Activated effector memory CD4-positive, alpha-beta T cell treated with anti-CD3 and anti-CD28 coated beads, Interleukin-2, amount 50 U/mL, for 16 hours (primary cell): Measurements from ENCODE around the gene ZNF142.

Source experiments
- DNase-seq: peaks from one replicate; pipeline ENCODE4 v3.0.0-alpha.2; 2020

Gene ZNF142

GRCh38 chr2:218648787-218649100 is 10.7 kb downstream of the ZNF142 start:
- DNase-seq = no peak

- peak; percentile 80 for DNase-seq
Measured at GRCh38 chr2:218648088-218648786, 11.2 kb downstream of the ZNF142 start.

GRCh38 chr2:218645126-218645525 is 14.3 kb downstream of the ZNF142 start:
- no peak for DNase-seq

GRCh38 chr2:218644721-218645120 is 14.7 kb downstream of the ZNF142 start:
- no peak for DNase-seq

GRCh38 chr2:218643751-218644310 is 15.6 kb downstream of the ZNF142 start:
- DNase-seq = no peak

- DNase-seq = no peak
Measured at GRCh38 chr2:218642786-218643185, 16.6 kb downstream of the ZNF142 start.

- no peak for DNase-seq
Measured at GRCh38 chr2:218642121-218642656, 17.2 kb downstream of the ZNF142 start.

- DNase-seq = no peak
Measured at GRCh38 chr2:218638372-218638771, 21.1 kb downstream of the ZNF142 start.

- DNase-seq = no peak
Measured at GRCh38 chr2:218635719-218636118, 23.7 kb downstream of the ZNF142 start.

- no peak for DNase-seq
Measured at GRCh38 chr2:218631837-218632236, 27.6 kb downstream of the ZNF142 start.

GRCh38 chr2:218627939-218628338 is 31.5 kb downstream of the ZNF142 start:
- DNase-seq = no peak

- no peak for DNase-seq
Measured at GRCh38 chr2:218626369-218626768, 33.1 kb downstream of the ZNF142 start.

- no peak for DNase-seq
Measured at GRCh38 chr2:218623366-218623705, 36.1 kb downstream of the ZNF142 start.

GRCh38 chr2:218622606-218623365 is 36.6 kb downstream of the ZNF142 start:
- DNase-seq = no peak

GRCh38 chr2:218621007-218621406 is 38.4 kb downstream of the ZNF142 start:
- DNase-seq = no peak

- no peak for DNase-seq
Measured at GRCh38 chr2:218618102-218618860, 41.1 kb downstream of the ZNF142 start.

- DNase-seq = no peak
Measured at GRCh38 chr2:218615868-218616315, 43.5 kb downstream of the ZNF142 start.

- DNase-seq = no peak
Measured at GRCh38 chr2:218607436-218608115, 51.8 kb downstream of the ZNF142 start, which contains the start of gene PLCD4. Gene PLCD4 (plus strand): TSS chr2:218607899. CDS start chr2:218615740, 7,841 bp downstream.

GRCh38 chr2:218605432-218605831 is 54.0 kb downstream of the ZNF142 start:
- no peak for DNase-seq
